Stomach (tissue), 4 donors: ENCODE results near the gene G6PC3.

Experiments used
- CTCF ChIP-seq, 7 experiments: fragments of 450-650 bp in 4 of 7; fragments of 200-600 bp in 3 of 7; sonication (generic) in 3 of 7; IDR thresholded peaks; one replicate each; pipeline ENCODE4 v1.5.1; 2016 to 2019; ENCODE audit warnings: antibody characterized with exemption in 7 of 7, control low read depth in 2 of 7, mild to moderate bottlenecking in 1 of 7
- EP300 ChIP-seq: sonication (generic); formaldehyde crosslinking; IDR thresholded peaks from one replicate; pipeline ENCODE4 v1.6.1; 2017; ENCODE audit warnings: antibody characterized with exemption
- POLR2A ChIP-seq, 4 donors: fragments of 450-650 bp; IDR thresholded peaks; one replicate each; pipeline ENCODE4 v1.6.1; 2016; ENCODE audit warnings: antibody characterized with exemption in 4 of 4, control low read depth in 2 of 4, mild to moderate bottlenecking in 1 of 4, moderate library complexity in 1 of 4
- POLR2AphosphoS5 ChIP-seq, 3 donors: sonication (generic); formaldehyde crosslinking; IDR thresholded peaks; one replicate each; pipeline ENCODE4 v1.6.1; 2016; ENCODE audit warnings: antibody characterized with exemption in 3 of 3

DNA sequence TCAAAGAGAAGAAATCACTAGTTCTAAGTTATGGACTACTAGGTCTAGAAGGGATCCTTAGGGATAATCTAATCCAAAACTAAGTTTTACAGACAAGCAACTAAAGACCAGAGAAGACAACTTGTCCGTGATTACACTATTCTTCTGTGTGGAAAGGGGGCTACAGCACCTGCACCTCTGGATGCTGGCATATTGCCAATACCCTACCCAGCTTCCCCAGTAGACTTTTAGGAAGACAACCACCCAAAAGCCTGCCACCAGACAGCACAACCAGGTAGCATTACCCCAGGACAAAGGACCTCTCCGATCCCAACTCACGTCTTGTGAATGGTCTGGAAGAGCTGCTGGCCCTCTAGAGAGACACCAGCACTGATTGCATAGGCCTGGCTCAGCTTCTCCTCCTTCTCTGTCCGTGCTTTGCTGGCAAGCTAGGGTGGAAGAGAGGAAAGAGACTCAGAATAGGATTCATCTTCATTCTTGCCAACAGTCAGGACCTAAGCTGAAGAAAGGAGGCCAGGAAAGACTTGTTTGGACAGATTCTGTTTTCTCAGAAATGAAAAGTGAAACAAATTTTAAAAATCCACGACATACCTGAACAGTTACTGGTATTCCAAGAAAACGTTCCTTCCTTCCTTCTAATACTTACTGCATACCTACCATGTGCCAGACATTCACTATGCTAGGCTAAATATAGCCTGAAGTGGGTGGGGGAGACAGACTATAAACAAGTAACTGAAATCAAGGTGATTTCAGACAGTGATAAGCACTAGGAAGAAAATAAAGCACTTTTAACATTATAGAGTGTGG, 30.5 kb upstream of the G6PC3 start:
- TF ChIP-seq POLR2AphosphoS5 (IDR thresholded peaks at IDR 0.05) (no peak), CTCF (IDR thresholded peaks at IDR 0.05) (no peak), POLR2A (IDR thresholded peaks at IDR 0.05) (no peak), EP300 (no peak)
